ENCODE results near the gene C11orf24.

DNA sequence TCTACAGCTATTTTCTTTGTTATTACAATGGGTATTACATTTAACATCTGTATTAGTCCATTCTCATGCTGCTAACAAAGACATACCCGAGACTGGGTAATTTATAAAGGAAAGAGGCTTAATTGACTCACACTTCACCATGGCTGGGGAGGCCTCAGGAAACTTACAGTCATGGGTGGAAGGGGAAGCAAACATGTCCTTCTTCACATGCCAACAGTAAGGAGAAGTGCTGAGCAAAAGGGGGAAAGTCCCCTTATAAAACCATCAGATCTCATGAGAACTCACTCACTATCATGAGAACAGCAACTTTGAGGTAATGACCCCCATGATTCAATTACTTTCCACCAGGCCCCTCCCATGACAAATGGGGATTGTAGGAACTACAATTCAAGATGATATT, 42.2 kb downstream of the C11orf24 start:
- TF ChIP-seq, protein P1, sequence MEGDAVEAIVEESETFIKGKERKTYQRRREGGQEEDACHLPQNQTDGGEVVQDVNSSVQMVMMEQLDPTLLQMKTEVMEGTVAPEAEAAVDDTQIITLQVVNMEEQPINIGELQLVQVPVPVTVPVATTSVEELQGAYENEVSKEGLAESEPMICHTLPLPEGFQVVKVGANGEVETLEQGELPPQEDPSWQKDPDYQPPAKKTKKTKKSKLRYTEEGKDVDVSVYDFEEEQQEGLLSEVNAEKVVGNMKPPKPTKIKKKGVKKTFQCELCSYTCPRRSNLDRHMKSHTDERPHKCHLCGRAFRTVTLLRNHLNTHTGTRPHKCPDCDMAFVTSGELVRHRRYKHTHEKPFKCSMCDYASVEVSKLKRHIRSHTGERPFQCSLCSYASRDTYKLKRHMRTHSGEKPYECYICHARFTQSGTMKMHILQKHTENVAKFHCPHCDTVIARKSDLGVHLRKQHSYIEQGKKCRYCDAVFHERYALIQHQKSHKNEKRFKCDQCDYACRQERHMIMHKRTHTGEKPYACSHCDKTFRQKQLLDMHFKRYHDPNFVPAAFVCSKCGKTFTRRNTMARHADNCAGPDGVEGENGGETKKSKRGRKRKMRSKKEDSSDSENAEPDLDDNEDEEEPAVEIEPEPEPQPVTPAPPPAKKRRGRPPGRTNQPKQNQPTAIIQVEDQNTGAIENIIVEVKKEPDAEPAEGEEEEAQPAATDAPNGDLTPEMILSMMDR (IDR thresholded peaks at IDR 0.05), result no peak
- TF ChIP-seq EZH2 (IDR thresholded peaks at IDR 0.05) (no peak), EZH2phosphoT487 (IDR thresholded peaks at IDR 0.05) (no peak)

Measured in neural progenitor cell (in vitro differentiated cells).